CD4-positive, alpha-beta T cell treated with Interleukin-1 beta for 1 hour (primary cell): ENCODE measurements around the gene UPK3BL2.
"Not testable (repeated sequence)": the region's sequence is repeated elsewhere in the genome, so short reads cannot be mapped to it uniquely, and the experiment has no call there.

Source experiments
- DNase-seq, 2 donors: peaks; one replicate each; pipeline ENCODE4 v3.0.0-alpha.2; 2020 to 2022

The UPK3BL2 gene

GRCh38 chr7:102527822-102528793, 15.4 kb downstream of the UPK3BL2 start:
- not testable (repeated sequence) for DNase-seq

- not testable (repeated sequence) for DNase-seq
Observed at GRCh38 chr7:102527182-102527581, 16.3 kb downstream of the UPK3BL2 start.

DNA sequence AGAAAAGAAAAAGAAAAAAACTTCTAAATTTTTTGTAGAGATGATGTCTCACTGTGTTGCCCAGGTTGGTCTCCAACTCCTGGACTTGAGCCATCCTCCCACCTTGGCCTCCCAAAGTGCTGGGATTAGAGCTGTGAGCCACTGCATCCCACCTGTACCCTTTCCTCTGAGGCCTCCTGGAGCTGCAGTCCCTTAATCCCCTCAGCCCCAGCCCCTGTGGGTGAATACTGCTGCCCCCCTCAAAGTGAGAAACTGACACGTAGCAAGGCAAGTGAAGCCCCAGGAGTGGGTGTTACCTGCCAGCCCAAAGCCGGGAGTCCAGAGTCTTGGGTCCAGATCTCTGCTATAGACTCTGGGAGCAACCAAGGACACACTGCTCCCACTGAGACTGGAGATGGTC, 18.7 kb downstream of the UPK3BL2 start:
- not testable (repeated sequence) for DNase-seq

- not testable (repeated sequence) for DNase-seq
Observed at GRCh38 chr7:102520797-102521196, 22.7 kb downstream of the UPK3BL2 start.

DNA sequence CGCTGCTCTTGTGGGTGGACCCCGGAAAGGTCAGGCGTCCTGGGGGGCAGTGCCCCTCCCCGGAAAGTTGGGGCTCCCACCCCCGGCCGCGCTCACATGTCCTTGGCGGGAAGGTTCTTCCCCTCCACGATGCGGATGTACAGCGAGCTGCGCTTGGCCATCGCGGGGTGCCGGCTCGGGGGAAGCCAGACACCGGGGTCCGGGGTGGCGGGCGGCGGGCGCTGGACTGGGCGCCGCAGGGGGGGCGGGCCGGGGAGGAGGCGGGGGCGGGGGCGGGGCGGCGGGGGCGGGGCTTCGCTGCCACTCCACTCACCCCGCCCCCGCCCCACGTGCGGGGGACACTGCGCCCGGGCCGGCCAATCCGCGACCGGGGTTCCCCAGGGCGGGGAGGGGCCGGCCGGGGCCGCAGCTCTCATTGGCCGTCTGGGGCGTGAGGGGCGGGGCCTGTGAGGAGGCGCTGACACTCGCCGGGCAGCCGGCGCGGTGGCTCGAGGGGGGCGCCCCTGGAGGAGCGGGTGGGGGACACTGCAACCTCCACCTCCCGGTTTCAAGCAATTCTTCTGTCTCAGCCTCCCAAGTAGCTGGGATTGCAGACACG, 25.8 kb downstream of the UPK3BL2 start, which contains the start of gene RASA4B:
TSS of gene RASA4B (minus strand) at position 228 of the 598 bp plus-strand sequence. CDS start at position 161, 67 bp downstream.
- peak in 1 of 2 donors; percentile 29 for DNase-seq

GRCh38 chr7:102516951-102517350, 26.5 kb downstream of the UPK3BL2 start:
- not testable (repeated sequence) for DNase-seq

DNA sequence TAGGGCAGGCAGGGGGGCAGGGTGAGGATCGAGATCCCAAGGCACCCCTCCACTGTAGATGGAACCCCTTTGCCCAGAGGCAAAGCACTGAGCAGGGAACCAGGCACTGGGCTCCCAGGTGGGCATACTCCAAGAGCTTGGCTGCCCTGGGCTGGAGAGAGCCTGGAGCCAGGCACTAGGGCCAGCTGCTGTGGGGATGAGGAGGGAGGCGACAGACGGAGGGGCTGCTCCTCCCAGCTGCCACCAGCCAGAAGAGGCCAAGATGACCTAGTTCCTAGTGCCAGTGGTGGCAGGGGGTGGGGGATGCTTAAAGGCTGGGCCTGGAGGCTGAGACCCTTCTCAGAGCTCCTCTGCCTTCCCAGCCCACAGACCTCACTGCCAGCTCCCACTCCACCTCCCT, 27.6 kb downstream of the UPK3BL2 start:
- not testable (repeated sequence) for DNase-seq

DNA sequence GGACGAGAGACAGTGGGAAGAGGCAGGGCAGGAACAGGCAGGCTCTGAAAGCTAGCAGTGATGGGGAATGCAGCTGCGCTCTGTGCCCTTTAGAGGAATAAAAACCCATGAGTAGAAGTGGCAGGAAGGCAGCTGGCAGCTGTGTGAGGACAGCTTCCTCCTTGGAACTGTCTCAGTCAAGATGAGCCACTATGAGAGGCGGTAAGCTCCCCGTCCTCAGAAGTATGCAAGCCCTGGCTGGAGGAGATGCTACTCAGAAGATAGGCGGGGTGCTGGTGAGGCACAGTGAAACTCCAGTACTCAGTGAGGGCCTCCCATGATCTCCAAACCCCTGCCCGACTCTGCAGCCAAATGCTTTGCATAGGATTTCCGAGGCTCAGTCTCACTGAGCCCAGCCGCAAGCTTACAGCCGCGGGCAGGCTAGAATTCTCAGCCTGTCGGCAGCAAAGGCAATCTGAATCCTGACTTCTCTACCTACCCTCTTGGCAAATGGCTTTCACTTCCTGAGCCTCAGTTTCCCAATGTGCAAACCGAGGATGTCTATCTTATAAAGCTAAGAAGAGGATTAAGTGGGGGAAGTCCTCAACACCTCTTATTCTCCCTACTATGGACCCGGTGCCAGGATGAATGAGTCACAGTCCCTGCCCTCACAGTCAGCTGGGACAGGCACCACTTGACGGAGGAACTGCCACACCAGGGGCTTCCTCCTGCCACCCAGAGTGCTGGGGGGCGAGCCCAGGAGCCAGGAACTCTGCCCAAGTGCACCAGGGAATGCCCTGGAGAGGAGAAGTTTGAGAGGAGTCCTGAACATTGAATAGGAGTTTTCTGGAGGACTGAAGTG, 28.4 kb downstream of the UPK3BL2 start:
- DNase-seq, result not testable (repeated sequence)

GRCh38 chr7:102512642-102513221, 30.8 kb downstream of the UPK3BL2 start:
- peak in 1 of 2 donors; percentile 30 for DNase-seq

DNA sequence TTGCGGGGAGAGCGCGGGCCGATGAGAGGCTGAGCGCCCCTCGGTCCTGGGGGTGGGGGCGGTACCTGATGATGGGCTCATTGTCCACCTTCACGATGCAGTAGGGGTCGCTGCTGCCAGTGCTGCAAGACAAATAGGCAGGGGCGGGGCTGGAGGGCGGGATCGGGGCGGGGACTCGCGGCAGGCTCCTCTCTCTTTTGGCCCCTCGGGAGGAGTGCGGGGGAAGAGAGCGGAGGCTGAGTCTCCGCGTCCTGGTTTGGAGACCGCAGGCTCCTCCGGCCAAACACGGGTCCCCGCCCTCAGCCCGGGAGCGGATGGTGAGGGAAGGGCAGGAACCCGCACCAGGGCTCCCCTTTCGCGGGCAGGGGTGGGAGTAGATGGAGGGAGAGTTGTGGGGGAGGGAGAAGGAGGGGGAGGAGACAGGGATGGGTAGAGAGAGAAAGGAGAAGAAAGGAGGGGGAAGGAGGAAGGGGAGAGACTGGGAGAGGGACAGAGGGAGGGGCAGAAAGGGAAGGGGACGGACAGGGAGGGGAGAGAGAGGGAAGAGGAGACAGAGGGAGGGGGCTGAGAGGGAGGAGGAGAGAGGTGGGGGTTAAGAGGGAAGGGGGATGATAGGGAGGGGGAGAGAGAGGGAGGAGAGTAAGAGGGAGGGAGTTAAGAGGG, 31.5 kb downstream of the UPK3BL2 start:
- DNase-seq, result not testable (repeated sequence)

DNA sequence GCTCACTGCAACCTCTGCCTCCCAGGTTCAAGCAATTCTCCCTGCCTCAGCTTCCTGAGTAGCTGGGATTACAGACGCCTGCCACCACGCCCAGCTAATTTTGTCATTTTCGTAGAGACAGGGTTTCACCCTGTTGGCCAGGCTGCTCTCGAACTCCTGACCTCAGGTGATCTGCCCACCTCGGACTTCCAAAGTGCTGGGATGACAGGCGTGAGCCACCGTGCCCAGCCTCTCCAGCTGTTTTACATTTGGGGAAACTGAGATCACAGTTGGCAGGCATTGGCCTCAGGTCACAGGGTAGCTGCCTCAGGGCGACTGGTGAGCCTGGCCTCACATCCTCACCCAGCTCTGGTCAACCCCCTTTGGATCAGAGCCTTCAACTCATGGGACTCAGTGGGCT, 32.9 kb downstream of the UPK3BL2 start:
- DNase-seq, result not testable (repeated sequence)

DNA sequence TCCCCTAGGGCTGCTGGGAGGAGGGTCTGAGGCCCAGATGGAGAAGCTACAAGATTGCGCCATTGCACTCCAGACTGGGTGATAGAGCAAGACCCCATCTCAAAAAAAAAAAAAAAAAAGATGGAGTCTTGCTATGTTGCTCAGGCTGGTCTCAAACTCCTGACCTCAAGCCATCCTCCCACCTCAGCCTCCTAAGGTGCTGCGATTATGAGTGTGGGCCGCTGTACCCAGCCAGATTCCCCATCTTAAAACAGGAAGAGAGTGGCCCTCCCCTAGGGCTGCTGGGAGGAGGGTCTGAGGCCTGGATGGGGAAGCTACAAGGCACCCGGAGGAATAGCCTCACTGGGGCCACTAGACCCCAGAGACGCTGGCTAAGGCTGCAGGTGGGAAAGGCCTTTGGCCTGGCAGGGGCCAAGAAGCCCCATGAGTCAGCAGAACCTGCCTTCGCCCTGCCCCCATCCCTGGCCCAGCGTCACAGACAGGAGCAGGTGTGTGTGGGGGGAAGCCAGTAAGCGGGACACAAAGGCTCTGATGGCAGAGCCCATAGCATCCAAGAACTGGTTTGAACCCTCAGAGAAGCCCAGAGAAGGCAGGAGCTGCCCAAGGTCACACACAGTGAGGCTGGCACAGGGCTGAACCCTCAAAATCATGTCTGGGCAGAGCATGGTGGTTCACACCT, 35.9 kb downstream of the UPK3BL2 start:
- not testable (repeated sequence) for DNase-seq

DNA sequence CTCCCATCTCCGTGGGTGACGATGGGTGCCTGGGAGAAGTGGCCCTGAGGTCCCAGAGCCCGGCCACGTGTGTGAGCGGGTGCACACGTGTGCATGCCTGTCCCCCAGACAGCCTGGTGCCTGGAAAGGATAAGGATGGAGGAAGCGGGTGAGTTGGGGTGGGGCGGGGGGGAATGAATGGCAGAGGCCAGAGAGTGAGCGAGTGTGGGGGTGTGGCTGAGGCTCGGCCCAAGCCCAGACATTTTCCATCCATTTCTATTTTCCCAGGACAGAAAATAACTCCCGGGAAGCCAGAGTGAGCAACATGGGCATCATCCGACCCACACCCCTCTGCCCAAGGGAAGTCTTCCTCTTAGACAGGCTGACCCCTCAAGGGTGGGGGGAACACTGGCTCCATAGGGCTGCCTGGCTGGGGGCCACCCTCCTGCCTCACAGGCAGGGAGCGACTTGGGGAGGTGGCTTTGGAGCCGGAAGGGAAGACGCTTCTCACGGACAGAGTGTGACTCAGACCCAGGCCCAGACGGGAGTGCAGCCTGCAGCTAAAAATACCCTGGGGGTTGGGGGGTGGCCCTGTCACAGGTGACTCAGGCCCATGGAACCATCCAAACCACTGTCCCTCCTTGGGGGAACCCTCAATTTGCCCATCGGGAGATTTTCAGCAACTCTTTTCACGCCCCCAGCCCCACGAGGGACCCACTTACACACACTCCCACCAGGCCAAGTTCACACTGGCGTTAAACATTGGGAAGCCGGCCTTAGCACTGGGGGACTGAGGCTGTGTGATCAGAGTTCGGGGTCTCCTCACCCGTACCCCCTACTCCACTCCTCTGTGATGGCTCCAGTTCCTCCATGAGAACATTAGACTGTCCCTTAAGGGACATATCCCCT, 38.0 kb downstream of the UPK3BL2 start:
- DNase-seq, result not testable (repeated sequence)

GRCh38 chr7:102503141-102503540, 40.4 kb downstream of the UPK3BL2 start:
- DNase-seq, result not testable (repeated sequence)

DNA sequence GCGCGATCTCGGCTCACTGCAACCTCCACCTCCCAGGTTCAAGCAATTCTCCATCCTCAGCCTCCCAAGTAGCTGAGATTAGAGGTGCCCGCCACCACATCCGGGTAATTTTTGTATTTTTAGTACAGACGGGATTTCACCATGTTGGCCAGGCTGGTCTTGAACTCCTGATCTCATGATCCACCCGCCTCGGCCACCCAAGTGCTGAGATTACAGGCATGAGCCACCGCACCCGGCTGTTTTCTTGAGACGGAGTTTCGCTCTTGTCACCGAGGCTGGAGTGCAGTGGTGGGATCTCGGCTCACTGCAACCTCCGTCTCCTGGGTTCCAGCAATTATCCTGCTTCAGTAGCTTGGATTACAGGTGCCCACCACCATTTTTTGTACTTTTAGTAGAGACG, 45.2 kb downstream of the UPK3BL2 start:
- DNase-seq, result not testable (repeated sequence)

- not testable (repeated sequence) for DNase-seq
Observed at GRCh38 chr7:102497308-102497707, 46.2 kb downstream of the UPK3BL2 start.

DNA sequence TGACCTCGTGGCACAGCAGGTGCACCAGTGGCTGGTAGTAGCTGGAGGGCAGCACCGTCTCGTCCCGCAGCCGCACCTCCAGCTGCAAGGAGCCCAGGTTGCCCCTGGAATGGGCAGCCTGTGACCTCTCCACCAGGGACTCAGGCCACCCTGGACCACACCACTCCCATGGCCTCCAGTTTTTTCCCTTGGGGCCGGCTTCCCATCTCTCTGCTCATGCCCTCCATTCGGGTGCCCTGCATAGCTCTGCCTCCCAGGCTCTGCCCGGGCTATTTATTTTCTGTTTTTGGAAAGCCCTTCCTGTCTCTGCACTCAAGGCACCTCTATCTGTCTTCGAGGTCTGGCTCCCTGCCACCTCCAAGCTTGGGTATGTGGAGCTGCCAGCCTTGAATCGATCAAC, 46.6 kb downstream of the UPK3BL2 start:
- not testable (repeated sequence) for DNase-seq

- DNase-seq, result not testable (repeated sequence)
Observed at GRCh38 chr7:102494473-102495149, 48.9 kb downstream of the UPK3BL2 start.

DNA sequence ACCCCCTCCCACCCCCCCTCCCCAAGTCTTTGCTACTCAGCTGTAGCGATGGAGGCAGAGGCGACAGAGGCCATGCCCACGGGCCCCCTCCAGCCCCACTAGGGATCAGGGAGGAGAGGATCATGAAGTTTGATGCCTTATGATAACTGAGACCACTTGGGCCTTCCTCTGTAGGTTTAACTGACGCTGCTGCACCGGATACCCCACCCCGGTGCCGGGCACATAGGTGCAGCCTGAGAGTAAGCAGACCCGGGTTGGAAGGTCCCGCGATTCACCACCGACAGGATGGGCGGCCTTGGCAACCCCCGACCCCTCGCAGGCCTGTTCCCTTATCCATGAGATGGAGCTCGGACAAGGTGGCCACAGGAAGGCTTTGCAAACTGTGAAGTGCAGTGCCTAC, 49.5 kb downstream of the UPK3BL2 start:
- DNase-seq, result peak in 1 of 2 donors; percentile 35
